Camera-type eye (tissue), 1 donor: ENCODE measurements around the gene CHAMP1. TPM values are rescaled to one million over a fixed set of nuclear protein-coding genes. Genes with fewer than 3 reads are reported as not detected.

ENCODE experiments used
- total RNA-seq: library from RNA; depleted of rRNA; stranded (reverse); fragments of >200 nt; gene quantifications from one replicate; pipeline ENCODE4 v1.2.3, GENCODE V29; 2014

The CHAMP1 gene, protein sequence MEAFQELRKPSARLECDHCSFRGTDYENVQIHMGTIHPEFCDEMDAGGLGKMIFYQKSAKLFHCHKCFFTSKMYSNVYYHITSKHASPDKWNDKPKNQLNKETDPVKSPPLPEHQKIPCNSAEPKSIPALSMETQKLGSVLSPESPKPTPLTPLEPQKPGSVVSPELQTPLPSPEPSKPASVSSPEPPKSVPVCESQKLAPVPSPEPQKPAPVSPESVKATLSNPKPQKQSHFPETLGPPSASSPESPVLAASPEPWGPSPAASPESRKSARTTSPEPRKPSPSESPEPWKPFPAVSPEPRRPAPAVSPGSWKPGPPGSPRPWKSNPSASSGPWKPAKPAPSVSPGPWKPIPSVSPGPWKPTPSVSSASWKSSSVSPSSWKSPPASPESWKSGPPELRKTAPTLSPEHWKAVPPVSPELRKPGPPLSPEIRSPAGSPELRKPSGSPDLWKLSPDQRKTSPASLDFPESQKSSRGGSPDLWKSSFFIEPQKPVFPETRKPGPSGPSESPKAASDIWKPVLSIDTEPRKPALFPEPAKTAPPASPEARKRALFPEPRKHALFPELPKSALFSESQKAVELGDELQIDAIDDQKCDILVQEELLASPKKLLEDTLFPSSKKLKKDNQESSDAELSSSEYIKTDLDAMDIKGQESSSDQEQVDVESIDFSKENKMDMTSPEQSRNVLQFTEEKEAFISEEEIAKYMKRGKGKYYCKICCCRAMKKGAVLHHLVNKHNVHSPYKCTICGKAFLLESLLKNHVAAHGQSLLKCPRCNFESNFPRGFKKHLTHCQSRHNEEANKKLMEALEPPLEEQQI
- total RNA-seq, result 26.3 TPM

DNA sequence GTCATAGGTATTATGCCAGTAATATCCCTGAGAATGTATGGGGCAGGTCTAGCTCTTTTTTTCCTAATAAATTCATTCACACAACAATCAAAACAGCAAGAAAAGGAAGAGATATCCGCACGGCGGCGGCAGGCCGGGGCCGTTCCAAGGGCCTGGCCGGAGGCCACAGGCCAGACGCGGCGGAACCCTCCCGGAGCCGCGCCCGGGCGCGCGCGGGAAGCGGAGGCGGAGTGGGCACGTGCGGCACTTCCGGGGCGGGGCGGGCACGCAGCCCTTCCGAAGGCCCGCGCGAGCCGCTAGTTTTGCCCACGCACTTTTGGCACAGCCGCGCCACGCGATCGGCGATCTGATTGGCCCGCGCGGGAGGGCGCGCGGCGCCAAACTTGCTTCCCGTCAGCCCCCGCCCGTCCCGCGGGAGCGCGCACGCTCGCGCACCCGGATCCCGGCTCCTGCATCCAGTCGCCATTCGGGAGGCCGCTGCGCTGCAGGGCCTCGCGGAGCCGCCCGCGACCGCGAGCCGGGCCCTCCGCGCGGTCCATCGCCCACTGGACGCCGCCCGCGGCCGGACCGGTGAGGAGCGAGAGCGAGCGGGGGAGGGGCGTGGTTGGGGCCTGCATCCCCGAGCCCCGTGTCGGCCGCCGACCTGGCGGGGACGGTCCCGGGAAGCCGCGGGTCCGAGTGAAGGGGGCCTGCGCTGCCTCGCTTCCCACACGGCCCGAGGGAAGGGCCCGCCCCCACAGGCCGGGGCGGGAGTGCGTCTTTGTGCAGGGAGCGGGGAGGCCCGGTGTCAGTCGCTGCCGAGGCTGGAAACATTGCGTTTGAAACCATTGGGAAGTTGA, at the start of gene CHAMP1:
TSS of gene CHAMP1 (plus strand) at position 430 of the 839 bp plus-strand sequence. CDS start 9,340 bp downstream, outside the sequence.

DNA sequence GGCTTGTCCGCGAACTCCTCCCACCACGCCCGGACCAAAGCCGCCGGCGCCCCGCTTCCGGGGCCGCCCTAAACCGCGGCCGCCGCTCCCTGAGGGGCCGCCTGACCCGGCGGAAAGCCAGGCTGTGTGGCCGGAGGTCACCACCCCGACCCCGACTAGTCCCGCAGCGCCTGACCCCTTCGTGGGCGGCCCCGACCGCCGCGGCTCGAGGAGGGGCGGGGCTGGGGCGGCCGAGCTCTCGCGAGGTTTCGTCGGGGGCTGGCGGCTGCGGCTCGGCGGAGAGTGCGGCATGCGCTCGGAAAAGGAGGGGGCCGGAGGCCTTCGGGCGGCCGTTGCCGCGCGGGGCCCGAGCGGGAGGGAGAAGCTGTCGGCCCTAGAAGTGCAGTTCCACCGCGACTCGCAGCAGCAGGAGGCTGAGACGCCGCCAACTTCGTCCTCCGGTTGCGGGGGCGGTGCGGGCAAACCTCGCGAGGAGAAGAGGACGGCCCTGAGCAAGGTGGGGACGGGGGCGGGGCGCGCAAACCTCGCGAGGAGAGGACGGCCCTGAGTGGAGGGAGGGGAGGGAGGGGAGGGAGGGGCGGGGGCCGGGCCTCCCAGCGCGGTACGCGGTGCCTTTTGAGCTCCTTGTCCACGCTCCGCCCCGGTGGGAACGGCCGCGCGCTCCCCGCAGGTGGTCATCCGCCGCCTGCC, 32.8 kb upstream of the CHAMP1 start, which contains the start of gene UPF3A:
TSS of gene UPF3A (plus strand) at position 251 of the 690 bp plus-strand sequence. CDS start at position 290, 39 bp downstream.

Other genes starting within 250 kb of the CHAMP1 start
- 29.1 TPM for gene RASA3, start 181.9 kb upstream of the CHAMP1 start, total RNA-seq
- gene CFAP97D2, start 135.2 kb upstream of the CHAMP1 start, total RNA-seq, result not detected
- 98.8 TPM for gene CDC16, start 79.6 kb upstream of the CHAMP1 start, total RNA-seq
- gene UPF3A, start 32.9 kb upstream of the CHAMP1 start, total RNA-seq, result 63.1 TPM